Stimulated activated CD4-positive, alpha-beta T cell treated with anti-CD3 and anti-CD28 coated beads, Interleukin-12 subunit alpha, Interleukin-12 subunit beta, amount 100 ng/mL, for 48 hours (primary cell): Measurements from ENCODE around the gene CAT.

Experiments used
- DNase-seq, 3 donors: peaks; one replicate each; pipeline ENCODE4 v3.0.0-alpha.2; 2020; ENCODE audit warnings: low read depth in 2 of 3, low spot score in 1 of 3

The CAT gene

DNA sequence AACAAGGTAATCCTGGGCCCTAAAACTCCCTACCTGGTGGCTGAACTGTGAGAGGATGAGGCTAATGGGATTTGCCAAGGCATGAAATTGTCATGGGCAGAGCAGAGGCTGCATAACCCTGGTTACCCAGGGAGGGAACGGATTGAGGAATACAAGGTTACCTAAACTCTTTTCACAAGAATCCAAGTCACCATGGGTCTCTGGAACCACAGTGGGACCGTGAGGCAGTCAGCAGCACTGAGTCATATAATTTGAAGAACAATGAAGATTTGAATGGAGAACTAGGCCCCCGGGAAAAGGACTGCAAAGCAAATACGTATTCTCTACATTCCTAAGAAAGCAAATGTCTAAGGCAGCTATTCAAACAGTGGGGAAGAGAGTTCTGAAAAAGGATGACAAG, 19.8 kb downstream of the CAT start:
- DNase-seq: no peak

GRCh38 chr11:34459507-34460162, 20.9 kb downstream of the CAT start:
- no peak for DNase-seq

DNA sequence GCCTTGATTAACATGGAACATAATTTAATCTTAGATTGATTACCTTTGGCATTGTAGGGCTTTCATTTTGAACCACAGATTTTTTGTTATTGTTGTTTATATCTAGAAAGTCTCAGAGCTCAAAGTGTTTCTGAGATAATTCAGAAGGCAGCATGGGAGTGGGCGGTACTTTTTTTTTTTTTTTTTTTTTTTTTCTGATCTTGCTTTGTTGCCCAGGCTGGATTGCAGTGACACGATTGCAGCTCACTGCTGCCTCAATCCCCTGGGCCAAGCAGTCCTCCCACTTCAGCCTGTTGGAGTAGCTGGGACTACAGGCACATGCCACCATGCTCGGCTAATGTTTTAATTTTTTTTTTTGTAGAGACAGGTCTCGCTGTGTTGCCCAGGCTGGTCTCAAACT, 21.5 kb downstream of the CAT start:
- DNase-seq: no peak

DNA sequence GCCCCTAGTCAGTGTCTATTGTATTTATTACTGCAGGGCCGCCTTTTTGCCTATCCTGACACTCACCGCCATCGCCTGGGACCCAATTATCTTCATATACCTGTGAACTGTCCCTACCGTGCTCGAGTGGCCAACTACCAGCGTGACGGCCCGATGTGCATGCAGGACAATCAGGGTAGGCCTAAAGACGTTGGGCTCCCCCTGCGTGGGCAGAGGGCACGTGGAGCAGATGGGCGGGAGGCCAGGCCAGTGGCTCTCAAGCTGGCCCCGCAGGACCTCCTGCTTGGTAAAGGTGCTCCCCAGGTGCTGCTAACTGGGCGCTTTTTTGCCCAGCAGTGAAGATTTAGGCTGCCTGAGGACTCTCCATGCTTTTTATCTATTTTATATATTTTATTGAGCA, 22.5 kb downstream of the CAT start:
- DNase-seq: no peak

- DNase-seq: no peak
Measured at GRCh38 chr11:34464591-34465051, 25.9 kb downstream of the CAT start.

GRCh38 chr11:34466802-34467488, 28.2 kb downstream of the CAT start:
- DNase-seq: no peak

GRCh38 chr11:34468209-34468841, 29.6 kb downstream of the CAT start:
- DNase-seq: peak; percentile 3 to 59 (median 30)

DNA sequence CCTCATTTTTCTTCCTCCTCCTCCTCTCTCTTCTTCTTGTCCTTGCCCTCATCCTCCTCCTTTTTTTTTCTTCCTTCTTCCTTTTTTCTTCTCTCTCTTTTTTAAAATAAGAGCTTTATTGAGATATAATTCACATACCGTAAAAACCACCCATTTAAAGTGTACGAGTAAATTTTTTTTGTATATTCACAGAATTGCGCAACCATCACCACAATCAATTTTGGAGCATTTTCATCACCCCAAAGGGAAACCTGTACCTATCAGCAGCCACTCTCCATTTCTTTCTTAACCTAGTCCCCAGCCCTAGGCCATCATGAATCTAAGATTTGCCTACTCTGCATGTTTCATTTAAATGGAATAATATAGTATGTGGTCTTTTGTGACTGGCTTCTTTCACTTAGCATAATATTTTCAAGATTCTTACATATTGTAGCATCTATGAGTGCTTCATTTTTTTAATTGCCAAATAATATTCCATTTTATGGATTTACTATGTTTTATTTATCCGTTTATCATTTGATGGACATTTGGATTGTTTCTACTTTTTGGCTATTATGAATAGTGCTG, 35.0 kb downstream of the CAT start:
- no peak for DNase-seq

DNA sequence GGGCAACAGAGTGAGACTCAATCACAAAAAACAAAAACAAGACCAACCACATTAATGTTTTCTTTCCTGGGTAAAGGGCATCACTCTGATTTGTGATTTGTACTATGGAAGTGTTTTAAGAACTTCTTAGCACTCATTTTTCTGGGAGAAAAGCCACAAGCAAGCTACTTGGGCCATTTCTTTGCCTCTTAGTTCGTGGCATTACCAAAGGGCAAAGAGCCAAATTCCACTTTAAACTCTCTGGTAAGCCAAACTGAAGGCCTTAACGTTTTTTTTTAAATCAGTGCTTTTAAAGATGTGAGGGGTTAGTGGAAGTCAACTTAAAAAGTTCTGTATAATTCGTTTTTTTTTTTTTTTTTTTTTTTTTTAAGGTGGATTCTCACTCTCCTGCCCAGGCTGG, 36.9 kb downstream of the CAT start:
- DNase-seq: no peak

- no peak for DNase-seq
Measured at GRCh38 chr11:34476849-34477248, 38.1 kb downstream of the CAT start.

DNA sequence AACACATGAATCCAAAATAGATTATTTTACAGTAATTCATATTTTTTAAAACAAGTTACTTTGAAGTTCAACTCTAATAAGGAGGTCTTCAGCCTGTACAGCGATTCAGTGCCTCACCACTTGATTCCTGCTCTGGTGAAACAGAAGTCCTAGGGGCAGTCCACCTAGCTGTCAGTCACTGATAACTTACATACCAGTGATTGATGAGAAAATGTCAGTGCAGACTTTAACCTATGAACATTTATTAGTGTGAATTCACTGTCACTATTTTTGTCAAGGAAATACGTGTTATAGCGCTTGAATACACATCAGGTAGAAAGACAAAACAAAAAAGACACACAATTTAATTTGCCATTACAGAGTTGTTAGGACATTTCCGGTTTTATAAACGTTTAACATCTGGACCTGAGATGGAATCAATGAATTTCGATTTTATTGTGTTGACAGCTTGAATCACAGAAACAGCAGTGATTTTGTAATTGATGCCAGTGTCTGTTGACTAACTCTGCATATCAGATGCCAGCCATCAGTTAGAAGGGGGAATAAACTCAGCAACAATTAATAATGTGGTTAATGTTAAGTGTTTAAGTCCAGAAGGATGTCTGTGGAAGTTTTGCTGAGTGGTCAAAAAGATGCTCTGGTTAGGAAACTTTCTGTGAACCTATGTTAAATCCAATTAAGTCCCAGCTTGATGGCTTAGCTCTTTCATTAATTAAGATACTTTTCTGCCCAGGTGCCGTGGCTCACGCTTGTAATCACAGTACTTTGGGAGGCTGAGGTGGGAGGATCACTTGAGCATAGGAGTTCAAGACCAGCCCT, 40.3 kb downstream of the CAT start:
- DNase-seq: no peak

- no peak for DNase-seq
Measured at GRCh38 chr11:34480314-34480713, 41.6 kb downstream of the CAT start.

DNA sequence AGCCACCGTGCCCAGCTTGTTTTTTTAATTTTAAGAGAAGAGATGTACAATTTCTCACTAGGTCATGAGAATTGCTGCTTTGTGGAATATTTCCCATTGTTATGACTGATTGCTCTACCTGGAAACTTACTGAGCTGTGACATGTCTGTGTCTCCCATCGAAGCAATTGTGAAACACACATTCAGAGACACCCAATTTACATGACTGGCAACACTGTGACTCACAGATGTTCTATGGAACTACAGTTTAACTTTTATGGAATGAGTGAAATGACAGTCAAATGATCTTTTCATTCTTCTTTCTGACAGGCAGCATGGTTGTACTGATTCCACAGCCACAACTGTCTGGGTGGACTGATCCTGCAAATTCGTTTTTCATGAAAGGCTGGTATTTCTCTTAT, 42.6 kb downstream of the CAT start:
- no peak for DNase-seq

DNA sequence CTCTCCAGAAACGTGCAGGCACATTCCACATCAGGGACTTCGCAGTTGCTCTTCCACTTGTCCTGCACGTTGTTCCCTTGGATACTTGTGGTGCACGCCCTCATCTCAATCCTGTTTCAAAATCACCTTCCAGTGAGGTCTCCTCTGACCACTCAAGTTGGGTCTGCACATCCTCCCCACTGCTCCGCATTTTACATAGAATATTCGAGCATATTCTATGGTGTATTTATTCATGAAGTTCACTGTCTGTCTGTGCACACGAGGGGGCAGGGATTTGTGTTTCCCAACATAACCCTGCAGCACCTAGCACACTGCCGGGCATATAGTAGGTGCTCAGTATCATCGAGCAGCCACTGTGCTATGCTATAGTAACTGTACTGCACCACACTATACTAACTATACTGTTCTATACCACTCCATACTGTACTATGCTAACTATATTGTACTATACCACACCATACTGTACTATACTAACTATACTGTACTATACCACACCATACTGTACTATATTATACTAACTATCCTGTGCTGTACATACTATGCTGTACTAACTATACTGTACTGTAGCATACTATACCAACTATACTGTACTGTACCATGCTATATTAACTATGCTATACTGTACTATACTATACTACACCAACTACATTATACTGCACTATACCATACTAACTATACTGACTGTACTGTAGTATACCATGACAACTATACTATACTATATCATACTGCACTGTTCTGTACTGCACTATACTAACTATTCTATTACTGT, 44.6 kb downstream of the CAT start:
- no peak for DNase-seq

DNA sequence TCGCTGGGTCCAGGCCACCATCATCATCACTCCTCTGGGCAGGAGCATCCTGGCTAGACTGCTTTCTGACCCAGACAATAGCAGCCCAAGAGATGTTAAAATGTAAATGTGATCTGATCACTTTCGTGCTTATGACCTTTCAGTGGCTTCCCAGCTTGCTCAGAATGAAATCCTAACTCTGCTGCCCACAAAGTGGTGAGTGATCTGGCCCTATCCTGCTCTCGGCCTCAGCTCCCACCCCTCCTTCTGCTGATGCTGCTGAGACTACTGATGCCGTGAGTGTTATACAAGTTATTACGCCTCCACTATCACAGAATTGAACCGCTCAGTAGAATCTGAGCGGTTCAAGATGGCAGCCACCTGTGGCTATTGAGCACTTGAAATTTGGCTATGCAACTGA, 48.7 kb downstream of the CAT start:
- no peak for DNase-seq

- no peak for DNase-seq
Measured at GRCh38 chr11:34488855-34489557, 50.3 kb downstream of the CAT start.

- DNase-seq: no peak
Measured at GRCh38 chr11:34490304-34490703, 51.6 kb downstream of the CAT start.

DNA sequence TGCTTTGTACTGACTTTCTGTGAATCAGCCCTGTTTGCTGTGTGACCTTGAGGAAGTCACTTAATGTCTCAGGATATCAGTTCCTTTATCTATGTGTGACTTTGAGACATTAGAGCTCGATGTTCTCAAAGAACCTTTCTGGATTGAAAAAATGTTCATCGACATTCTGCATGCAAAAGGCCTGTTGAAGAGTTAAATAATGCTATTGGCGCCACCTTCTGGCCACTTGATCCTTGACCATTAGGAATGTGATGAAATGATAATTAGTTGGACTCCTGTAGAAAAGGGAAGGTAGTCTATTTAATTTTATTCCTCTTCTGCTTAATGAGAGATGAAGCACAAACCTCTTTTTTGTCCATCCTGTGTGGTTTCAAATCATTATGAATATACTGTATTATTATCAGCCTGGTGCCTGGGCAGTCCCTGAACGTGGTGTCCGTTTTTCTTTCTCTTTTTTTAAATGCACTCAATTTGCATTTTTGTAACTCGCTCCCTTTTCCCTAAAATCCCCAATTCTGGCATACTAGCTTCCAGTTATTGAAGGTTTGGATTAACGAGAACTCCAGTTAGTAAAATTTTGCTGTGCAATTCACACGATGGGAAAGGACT, 54.2 kb downstream of the CAT start:
- DNase-seq: peak in 2 of 3 donors; percentile 17 to 36

DNA sequence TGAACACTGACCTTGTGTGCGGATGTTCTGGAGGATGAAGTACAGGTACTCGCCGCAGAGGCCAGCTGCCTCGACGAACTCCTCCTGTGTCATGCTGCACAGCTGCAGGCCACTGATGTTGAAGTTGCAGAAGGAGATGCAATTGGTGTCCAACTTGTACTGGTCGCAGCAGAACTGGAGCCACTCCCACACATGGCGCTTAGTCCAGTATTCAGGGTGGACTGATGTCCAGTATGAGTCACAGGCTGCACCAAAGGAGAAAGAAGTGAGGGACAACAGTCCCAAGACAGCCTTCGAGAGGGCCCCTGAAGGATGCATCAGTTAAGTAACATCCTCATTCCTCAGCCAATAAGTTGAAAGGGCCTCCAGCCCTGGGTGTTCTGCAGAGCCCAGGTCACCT, 54.7 kb downstream of the CAT start:
- no peak for DNase-seq
